IPS DF 6.9 (cell line): ENCODE data around the gene GALNT10.

Experiments
- DNase-seq: peaks from one replicate; pipeline ENCODE4 v3.0.0-alpha.2; 2013; ENCODE audit warnings: low read depth, low spot score
- H3K27ac ChIP-seq: one replicate; pipeline ENCODE4 v1.5.1; 2013; ENCODE audit warnings: low read length, control low read depth
- H3K27me3 ChIP-seq: 2 replicates; pipeline ENCODE4 v1.6.1; 2013; ENCODE audit warnings: mild to moderate bottlenecking, low read length; ENCODE audit not compliant: control insufficient read depth, insufficient read depth
- H3K36me3 ChIP-seq: 2 replicates; pipeline ENCODE4 v1.6.1; 2013; ENCODE audit warnings: low read length; ENCODE audit not compliant: control insufficient read depth, insufficient read depth
- H3K4me1 ChIP-seq: 2 replicates; pipeline ENCODE4 v1.6.1; 2013; ENCODE audit warnings: low read length; ENCODE audit not compliant: control insufficient read depth, insufficient read depth
- H3K4me3 ChIP-seq: 2 replicates; pipeline ENCODE4 v1.5.1; 2013; ENCODE audit warnings: mild to moderate bottlenecking, low read length
- H3K9me3 ChIP-seq: 2 replicates; pipeline ENCODE4 v1.6.1; 2013; ENCODE audit warnings: low read length, inconsistent platforms; ENCODE audit not compliant: control insufficient read depth, insufficient read depth
- WGBS: extraction: QIAGEN DNeasy Blood & Tissue Kit; methylation state at CpG from one replicate; pipeline ENCODE4 v1.1.7; 2013; ENCODE audit warnings: mixed read lengths, missing lambda C conversion rate; ENCODE audit not compliant: insufficient read length, insufficient coverage; 5-methylcytosine and 5-hydroxymethylcytosine counted together

Gene GALNT10

DNA sequence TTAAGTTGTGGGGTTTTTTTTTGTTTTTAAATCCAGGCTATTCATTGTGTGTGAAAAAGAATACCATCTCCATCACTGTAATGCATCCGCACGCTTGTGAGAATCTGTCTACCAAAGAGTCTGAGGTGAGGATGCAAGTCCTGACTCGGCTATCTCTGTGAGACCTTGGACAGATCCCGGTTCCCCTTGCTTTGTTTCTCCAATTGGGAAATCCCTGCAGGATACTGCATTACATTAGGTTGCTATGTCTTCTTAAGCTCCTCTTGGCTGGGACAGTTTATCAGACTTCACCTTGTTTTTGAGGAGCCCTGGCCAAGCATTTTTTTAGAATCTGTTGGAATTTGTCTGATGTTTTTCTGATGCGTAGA, 46.8 kb downstream of the GALNT10 start:
- H3K4me1 ChIP-seq, result peaks cover 3% of the 10 kb centered on the region
- no CpG with 5 or more reads among the region's 5 CpGs for WGBS
- DNase-seq, result no peak
- H3K27me3 ChIP-seq, result no peaks in the 10 kb centered on the region
- no peaks in the 10 kb centered on the region for H3K9me3 ChIP-seq
- no peak overlapping the region for H3K27ac ChIP-seq
- H3K4me3 ChIP-seq, result no peak overlapping the region
- no peaks in the 10 kb centered on the region for H3K36me3 ChIP-seq

DNA sequence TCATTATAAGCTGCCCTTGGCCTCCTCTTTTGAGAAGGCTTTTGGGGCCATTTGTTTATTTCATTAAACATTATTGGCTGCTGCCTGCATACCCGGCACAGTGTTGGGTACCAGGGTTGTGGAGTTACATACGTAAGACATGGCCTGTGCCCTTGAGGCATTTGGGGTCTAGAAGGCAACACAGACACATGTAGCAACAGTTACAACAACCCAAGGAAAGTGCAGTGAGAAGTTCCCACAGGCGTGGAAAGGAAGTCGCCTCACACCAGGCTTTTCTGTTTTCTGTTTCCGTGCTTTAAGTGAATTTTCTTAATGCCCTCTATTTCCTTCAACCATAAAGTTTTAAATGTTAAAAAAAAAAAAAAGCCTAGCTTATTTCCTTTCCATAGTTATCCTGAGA, 47.4 kb downstream of the GALNT10 start:
- Histone ChIP-seq H3K4me3 (no peak overlapping the region), H3K27ac (no peak overlapping the region), H3K4me1 (peaks cover 3% of the 10 kb centered on the region), H3K9me3 (no peaks in the 10 kb centered on the region), H3K36me3 (no peaks in the 10 kb centered on the region), H3K27me3 (no peaks in the 10 kb centered on the region)
- no peak for DNase-seq
- no CpG with 5 or more reads among the region's 5 CpGs for whole genome bisulfite sequencing

GRCh38 chr5:154238776-154239481, 48.4 kb downstream of the GALNT10 start:
- no CpG with 5 or more reads among the region's 10 CpGs for WGBS
- no peaks in the 10 kb centered on the region for H3K36me3 ChIP-seq
- no peak for DNase-seq
- peaks cover 3% of the 10 kb centered on the region for H3K4me1 ChIP-seq
- H3K27me3 ChIP-seq, result no peaks in the 10 kb centered on the region
- H3K9me3 ChIP-seq, result no peaks in the 10 kb centered on the region
- no peak overlapping the region for H3K27ac ChIP-seq
- H3K4me3 ChIP-seq, result no peak overlapping the region

GRCh38 chr5:154240595-154240994, 50.1 kb downstream of the GALNT10 start:
- no peaks in the 10 kb centered on the region for H3K9me3 ChIP-seq
- H3K4me3 ChIP-seq, result no peak overlapping the region
- H3K27me3 ChIP-seq, result no peaks in the 10 kb centered on the region
- no peak overlapping the region for H3K27ac ChIP-seq
- no peaks in the 10 kb centered on the region for H3K36me3 ChIP-seq
- WGBS, result no CpG with 5 or more reads among the region's 2 CpGs
- no peak for DNase-seq
- H3K4me1 ChIP-seq, result peaks cover 3% of the 10 kb centered on the region

DNA sequence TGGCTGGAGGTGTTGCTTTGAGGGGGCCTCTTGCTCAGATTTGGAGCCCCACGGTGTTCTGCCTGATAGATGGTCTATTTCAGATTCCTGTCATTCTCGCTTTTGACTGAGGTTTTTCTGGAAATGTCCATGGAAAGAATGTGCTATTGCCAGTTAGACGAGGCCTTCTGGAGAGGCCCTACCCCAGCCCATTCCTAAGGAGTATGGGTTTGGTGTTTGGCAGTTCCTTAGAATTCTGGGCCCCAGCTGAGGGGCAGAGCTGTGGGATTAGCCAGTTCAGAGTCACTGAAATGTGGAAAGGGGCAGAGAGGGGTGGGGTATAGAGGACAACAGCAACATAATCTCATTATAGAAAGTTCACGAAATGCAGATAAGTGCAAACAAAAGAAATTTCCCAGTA, 50.5 kb downstream of the GALNT10 start:
- Histone ChIP-seq H3K4me3 (no peak overlapping the region), H3K36me3 (no peaks in the 10 kb centered on the region), H3K27me3 (no peaks in the 10 kb centered on the region), H3K9me3 (no peaks in the 10 kb centered on the region), H3K27ac (no peak overlapping the region), H3K4me1 (peaks cover 3% of the 10 kb centered on the region)
- no peak for DNase-seq
- no CpG with 5 or more reads among the region's 4 CpGs for WGBS

DNA sequence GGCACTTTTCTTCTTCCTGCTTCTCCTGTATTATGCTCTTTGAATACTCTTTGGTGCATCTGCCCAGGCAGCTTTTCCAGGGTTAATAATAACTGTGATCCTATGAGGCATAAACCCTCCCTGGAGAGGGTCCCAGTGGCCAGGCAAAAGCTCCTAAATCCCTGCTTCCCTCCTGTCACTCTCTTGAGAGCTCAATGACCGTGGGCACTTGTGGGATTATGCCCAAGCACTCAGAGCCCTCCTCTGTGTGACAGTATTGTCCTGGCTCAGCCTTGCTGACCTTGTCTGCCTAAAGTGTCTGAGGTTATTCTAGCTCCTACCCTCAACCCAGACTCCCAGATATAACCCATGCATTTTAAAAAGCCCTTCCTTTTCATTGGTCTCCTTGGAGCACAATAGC, 51.9 kb downstream of the GALNT10 start:
- no peak for DNase-seq
- WGBS, result no CpG with 5 or more reads among the region's 1 CpG
- H3K36me3 ChIP-seq, result no peaks in the 10 kb centered on the region
- no peak overlapping the region for H3K27ac ChIP-seq
- no peak overlapping the region for H3K4me3 ChIP-seq
- no peaks in the 10 kb centered on the region for H3K27me3 ChIP-seq
- H3K4me1 ChIP-seq, result peaks cover 3% of the 10 kb centered on the region
- H3K9me3 ChIP-seq, result no peaks in the 10 kb centered on the region

GRCh38 chr5:154242964-154243376, 52.4 kb downstream of the GALNT10 start:
- WGBS, result no CpG with 5 or more reads among the region's 1 CpG
- Histone ChIP-seq H3K27ac (no peak overlapping the region), H3K9me3 (no peaks in the 10 kb centered on the region), H3K27me3 (no peaks in the 10 kb centered on the region), H3K4me1 (peaks cover 3% of the 10 kb centered on the region), H3K36me3 (no peaks in the 10 kb centered on the region), H3K4me3 (no peak overlapping the region)
- DNase-seq, result no peak

DNA sequence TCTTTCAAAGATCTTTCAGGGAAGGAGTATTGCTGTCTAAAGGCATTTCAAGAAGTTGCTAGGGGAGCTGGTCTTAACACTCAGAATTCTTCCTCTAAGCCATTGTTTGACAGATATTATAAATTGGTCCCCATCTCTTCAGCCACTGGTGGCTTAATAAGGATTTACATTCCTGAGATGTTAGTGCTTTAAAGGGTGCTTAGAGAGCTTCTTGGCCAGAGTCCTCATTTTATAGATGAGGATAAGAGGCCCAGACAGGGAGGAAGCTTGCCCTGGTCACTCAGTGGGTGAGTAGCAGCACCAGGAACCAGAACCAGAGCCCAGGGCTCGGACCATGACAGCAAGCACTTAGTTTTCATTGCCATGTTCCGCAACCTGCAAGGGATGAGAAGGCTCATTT, 53.2 kb downstream of the GALNT10 start:
- no CpG with 5 or more reads among the region's 2 CpGs for WGBS
- no peaks in the 10 kb centered on the region for H3K36me3 ChIP-seq
- H3K4me1 ChIP-seq, result peaks cover 2% of the 10 kb centered on the region; the same call in 1 of the 2 replicates
- no peak overlapping the region for H3K4me3 ChIP-seq
- no peaks in the 10 kb centered on the region for H3K27me3 ChIP-seq
- H3K27ac ChIP-seq, result no peak overlapping the region
- H3K9me3 ChIP-seq, result no peaks in the 10 kb centered on the region
- DNase-seq, result no peak

DNA sequence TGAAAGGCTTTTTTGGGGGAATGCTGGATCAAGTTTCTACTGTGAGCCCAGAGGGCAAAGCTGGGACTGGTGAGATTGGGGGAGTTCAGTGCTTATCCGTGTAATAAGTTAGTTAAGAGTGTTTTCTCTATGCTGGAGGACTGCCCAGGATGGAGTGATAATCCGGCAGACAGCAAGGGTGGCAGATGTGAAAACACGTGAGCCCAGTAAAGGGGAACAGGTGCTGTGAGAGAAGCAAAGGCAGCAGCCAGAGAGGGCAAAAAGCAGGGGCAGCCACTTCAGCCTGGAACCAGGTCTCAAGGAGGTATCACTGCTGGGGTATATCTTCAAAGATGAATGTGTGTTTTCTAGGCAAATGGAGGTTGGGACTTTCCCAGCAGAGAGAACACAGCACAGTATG, 53.9 kb downstream of the GALNT10 start:
- Histone ChIP-seq H3K4me1 (no peaks in the 10 kb centered on the region), H3K4me3 (no peak overlapping the region), H3K27me3 (no peaks in the 10 kb centered on the region), H3K36me3 (no peaks in the 10 kb centered on the region), H3K9me3 (no peaks in the 10 kb centered on the region), H3K27ac (no peak overlapping the region)
- no CpG with 5 or more reads among the region's 3 CpGs for WGBS
- DNase-seq, result no peak

DNA sequence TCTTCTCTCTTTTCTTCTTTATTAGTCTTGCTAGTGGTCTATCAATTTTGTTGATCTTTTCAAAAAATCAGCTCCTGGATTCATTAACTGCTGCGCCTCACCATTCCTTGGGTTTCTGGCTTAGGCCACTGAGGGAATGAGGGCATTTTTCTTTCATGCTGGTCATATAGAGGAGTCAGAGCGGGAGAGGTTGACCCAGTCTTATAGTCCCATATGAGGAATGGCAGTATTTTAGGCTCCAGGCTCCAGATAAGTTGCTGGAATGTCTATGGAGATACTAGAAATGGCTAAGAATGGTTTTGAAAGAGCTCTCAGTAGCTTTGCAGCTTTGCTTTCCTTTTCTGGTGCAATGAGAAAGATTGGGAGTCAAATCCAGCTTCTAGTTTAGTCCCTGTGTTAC, 58.2 kb downstream of the GALNT10 start:
- Histone ChIP-seq H3K36me3 (no peaks in the 10 kb centered on the region), H3K4me1 (no peaks in the 10 kb centered on the region), H3K27ac (no peak overlapping the region), H3K27me3 (no peaks in the 10 kb centered on the region), H3K4me3 (no peak overlapping the region), H3K9me3 (no peaks in the 10 kb centered on the region)
- WGBS, result no CpG with 5 or more reads among the region's 2 CpGs
- DNase-seq, result no peak

- no peak overlapping the region for H3K4me3 ChIP-seq
- H3K36me3 ChIP-seq, result no peaks in the 10 kb centered on the region
- WGBS, result no CpG with 5 or more reads among the region's 3 CpGs
- no peaks in the 10 kb centered on the region for H3K9me3 ChIP-seq
- no peak overlapping the region for H3K27ac ChIP-seq
- peaks cover 1% of the 10 kb centered on the region for H3K4me1 ChIP-seq
- no peak for DNase-seq
- H3K27me3 ChIP-seq, result no peaks in the 10 kb centered on the region
These were observed 59.3 kb downstream of the GALNT10 start for GRCh38 chr5:154249826-154250225.
